OCI-LY7 (cell line): ENCODE results near the gene MAP2K2.

Experiments used
- CTCF ChIP-seq: fragments of 200-600 bp; sonication (generic); conservative IDR thresholded peaks from 2 replicates; pipeline ENCODE4 v1.5.1; 2014; ENCODE audit warnings: mild to moderate bottlenecking, antibody characterized with exemption, low read length, moderate library complexity, mixed read lengths
- EZH2phosphoT487 ChIP-seq: fragments of 200-600 bp; sonication (generic); IDR thresholded peaks from 2 replicates; pipeline ENCODE4 v1.6.1; 2018; ENCODE audit warnings: low read depth, borderline replicate concordance, mild to moderate bottlenecking, mixed run types, antibody characterized with exemption, low read length, moderate library complexity, mixed read lengths

- no peak for TF ChIP-seq CTCF
- TF ChIP-seq EZH2phosphoT487: no peak
Observed at GRCh38 chr19:4087787-4088679, 35.9 kb downstream of the MAP2K2 start.
